ENCODE measurements around the gene DDI1.

Gene DDI1

DNA sequence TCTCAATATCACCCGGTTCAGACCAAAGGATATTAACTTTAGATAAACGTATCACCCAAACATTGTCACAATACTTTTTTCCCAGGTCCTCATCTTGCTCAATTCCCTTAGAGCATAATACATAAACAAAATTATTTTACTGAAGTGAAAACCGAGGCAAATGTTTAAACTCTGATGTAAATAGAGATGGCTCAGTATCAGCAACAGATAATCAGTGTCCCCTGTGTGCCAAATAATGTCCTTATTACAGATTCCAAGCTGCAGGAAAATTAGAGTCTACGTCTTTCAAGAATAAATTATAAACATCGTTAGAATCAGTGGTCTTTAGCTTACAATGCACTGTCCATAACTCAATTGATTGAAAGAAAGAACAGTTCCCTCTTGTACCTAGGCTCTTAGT is 50.2 kb downstream of the DDI1 start:
- DNase-seq = no peak

Measured in CD4-positive, alpha-beta T cell treated with Interleukin-4 for 1 hour (primary cell).